Stomach (tissue), 4 donors: Measurements from ENCODE around the gene CIB1.

Experiments used
- CTCF ChIP-seq, 7 experiments: fragments of 450-650 bp in 4 of 7; fragments of 200-600 bp in 3 of 7; sonication (generic) in 3 of 7; IDR thresholded peaks; one replicate each; pipeline ENCODE4 v1.5.1; 2016 to 2019; ENCODE audit warnings: antibody characterized with exemption in 7 of 7, control low read depth in 2 of 7, mild to moderate bottlenecking in 1 of 7
- EP300 ChIP-seq: sonication (generic); formaldehyde crosslinking; IDR thresholded peaks from one replicate; pipeline ENCODE4 v1.6.1; 2017; ENCODE audit warnings: antibody characterized with exemption
- POLR2A ChIP-seq, 4 donors: fragments of 450-650 bp; IDR thresholded peaks; one replicate each; pipeline ENCODE4 v1.6.1; 2016; ENCODE audit warnings: antibody characterized with exemption in 4 of 4, control low read depth in 2 of 4, mild to moderate bottlenecking in 1 of 4, moderate library complexity in 1 of 4

- TF ChIP-seq CTCF (IDR thresholded peaks at IDR 0.05) (no peak), POLR2A (IDR thresholded peaks at IDR 0.05) (no peak), EP300 (no peak)
Measured at GRCh38 chr15:90189781-90190467, 43.8 kb downstream of the CIB1 start.
